D341Med (cell line): ENCODE results near the gene INF2.

Experiments used
- DNase-seq: peaks from one replicate; pipeline ENCODE4 v3.0.0; 2012; ENCODE audit warnings: low spot score

The INF2 gene

DNA sequence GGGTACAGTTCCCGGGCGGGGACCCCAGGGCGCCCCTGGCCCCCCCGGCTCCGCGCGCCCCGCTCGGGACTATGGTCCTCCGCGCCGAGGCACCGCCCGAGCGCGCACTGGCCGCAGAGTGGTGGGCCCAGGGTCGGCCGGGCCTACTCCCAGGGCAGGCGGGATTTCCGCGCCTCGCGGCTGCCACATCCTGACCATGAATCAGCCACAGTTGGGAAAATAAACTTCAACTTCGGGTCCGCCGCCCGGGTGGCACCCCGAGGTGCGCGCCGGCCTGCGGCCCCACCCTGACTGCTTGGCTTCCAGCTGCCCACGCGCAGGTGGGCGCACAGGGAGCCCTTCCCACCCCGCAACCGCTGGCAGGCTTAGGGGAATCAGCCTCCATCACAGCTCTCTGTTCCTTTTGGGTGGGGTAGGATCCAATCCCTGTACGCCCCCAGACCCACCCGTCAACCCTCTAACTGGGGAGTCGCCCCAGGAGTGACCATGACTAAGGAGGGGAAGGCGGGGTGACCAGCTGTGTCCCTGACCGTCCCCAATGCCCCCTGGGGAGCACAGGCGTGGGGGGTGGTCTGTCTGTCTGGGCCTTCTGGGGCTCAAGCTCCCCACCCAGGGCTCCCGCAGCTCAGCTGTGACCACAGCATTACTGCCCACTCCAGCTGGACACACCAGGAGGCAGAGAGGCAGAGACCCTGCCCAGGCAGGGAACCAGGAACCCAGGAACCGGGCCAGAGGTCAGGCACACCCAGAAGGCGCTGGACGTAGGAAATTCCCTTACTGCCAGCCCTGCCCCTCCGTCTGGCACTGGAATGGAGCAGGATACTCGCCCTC lies 678 bp downstream of the INF2 start:
- DNase-seq = peak; percentile 67

- DNase-seq = no peak
These were observed 1.5 kb downstream of the INF2 start for GRCh38 chr14:104690861-104691455.

GRCh38 chr14:104691546-104692260 lies 2.3 kb downstream of the INF2 start:
- DNase-seq = no peak

DNA sequence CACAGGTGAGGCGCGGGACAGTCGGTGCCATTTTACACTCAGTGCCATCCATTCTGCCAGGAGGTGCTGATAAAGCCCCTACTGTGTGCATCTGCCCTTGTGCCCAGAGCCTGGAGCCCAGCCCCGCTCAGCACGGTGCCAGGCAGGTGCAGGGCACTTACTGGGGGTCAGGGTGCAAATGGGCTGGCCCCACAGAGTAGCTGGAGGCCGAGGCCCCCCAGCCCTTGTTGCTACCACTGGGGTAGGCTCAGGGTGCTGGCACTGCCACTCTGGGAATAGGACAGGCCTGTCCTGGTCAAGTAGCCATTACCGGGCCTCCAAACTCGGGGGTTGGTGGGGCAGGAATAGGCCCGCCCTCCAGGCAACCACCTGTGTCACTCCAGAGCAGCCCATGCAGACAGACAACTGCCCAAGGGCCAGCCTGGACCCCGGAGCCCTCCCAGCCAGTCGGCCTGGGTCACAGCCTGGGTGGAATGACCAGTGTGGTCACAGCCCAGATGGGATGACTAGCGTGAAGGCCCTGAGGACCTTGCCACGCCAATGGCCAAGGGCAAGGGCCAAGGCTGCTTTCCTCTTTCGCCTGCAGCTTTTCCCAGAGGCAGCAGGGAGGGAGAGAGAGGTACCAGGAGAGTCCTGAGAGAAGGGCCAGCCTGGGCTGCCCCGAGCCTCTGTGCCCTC lies 3.0 kb downstream of the INF2 start:
- no peak for DNase-seq

DNA sequence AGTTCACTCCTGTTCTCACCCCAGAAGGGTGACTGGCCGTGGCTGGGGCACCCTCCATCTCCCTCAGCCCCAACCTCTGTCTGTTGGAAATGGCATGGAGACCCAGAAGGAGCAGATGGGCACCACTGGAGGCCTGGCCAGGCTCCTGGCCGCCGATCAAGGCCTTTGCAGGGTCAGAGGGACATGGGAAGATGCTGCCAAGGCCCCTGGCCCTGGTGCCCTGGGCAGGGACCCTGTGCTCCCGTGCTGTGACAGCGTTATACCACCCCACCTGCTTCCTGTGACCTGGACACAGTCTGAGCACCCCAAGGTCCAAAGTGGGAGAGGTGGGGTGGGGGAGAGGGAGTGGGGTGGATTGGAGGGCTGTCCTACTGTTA lies 3.5 kb downstream of the INF2 start:
- no peak for DNase-seq

DNA sequence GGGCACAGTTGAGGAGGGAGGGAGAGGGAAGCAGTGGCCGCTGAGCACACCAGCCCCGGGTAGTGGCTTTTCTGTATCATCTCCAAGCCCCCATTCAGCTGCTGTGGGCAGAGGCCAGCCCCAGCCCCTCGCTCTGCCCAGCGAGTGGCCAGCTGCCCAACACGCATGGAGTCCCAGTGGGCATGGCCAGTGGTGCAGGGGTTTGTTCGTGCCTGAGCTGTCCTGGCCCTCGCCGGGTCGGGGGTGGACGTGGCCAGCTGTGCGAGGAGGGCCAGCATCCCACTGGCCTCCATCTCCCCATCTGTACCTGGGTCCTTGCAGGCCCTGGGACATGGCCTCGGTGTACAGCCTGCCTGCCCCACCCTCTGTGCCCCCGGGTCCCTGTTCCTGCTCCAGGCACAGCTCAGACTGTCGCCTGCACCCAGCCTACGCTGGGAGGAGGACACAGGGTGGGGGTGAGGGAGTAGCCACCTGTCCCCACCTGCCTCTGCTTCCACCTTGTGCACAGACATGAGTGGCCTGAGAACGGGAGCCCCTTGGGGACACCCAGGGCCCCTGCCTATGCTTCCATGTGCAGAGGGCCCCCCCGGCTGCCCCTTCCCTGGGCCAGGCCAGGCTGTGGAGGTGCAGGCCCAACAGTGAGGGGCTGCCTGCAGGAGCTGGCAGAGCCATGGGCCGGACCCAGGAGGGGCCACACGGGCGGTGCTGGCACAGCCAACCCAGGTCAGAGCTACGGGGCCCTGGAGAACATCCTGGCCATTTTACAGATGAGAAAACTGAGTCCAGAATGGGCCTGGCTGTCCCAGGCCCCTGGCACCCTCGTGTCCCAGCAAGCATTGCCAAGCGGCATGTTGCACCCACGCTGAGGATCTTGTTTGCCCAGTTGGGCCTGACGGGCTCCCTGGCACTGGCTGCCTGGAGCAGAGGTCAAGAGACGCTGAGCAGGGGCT lies 4.3 kb downstream of the INF2 start:
- DNase-seq = no peak

DNA sequence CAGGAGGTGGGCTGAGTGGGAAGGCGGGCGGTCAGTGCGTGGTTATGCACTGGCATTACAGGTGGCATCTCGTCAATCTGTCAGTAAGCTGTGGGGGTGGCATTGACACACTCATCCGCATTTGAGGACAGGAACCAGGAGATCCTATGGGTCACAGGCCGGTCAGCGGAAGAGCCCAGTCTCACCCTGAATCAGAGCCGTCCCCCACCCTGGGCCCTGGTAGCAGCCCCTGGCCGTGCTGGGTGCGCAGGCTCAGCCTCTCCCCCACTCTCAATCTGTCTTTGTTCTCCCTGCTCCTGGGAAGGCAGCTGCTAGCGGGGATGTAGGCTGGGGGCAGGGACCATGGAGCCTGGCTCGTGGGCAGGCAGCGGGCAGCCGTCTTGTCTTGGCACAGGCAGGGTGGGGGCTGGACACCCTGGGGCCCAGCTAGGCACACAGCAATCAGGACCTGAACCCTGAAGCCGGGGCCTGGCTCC lies 5.1 kb downstream of the INF2 start:
- no peak for DNase-seq

- no peak for DNase-seq
These were observed 5.7 kb downstream of the INF2 start for GRCh38 chr14:104694991-104695659.

GRCh38 chr14:104695660-104696000 lies 6.2 kb downstream of the INF2 start:
- no peak for DNase-seq

GRCh38 chr14:104696671-104697316 lies 7.4 kb downstream of the INF2 start:
- DNase-seq = no peak

DNA sequence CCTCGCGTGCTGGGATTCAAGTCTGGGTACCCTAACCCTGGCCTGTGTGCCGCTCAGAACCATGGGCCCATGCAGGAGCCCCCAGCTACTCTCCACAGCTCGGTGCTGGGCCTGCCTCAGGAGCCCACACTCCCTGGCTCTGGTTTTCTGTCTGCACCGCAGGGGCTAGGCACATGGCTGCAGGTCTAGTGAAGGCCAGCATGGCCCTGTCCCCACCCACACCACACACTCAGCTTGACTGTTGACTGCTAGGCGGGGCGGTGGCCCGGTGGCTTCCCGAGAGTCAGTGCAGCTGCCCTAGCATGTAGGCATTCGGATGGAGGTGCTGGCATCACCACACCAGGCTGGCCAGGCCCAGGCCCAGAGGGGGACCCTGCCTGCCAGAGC lies 7.9 kb downstream of the INF2 start:
- no peak for DNase-seq

- DNase-seq = no peak
These were observed 8.6 kb downstream of the INF2 start for GRCh38 chr14:104697892-104698583.

GRCh38 chr14:104698688-104699425 lies 9.4 kb downstream of the INF2 start:
- DNase-seq = no peak

DNA sequence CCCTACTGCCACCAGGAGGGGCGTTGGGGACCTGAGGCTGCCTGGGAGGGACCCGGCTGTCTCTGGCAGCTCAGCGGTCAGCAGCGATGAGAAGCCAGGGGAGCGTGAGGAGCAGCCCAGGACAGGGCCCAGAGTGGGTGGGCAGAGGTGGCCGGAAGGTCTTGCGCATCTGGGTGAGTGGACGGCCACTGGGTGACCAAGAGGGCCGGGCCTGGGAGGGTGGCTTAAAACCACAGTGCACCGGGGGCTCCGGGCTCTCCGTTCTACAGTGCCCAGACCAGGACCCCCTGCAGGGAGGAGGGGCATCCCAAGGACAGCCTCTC lies 10.0 kb downstream of the INF2 start:
- no peak for DNase-seq

- DNase-seq = no peak
These were observed 10.8 kb downstream of the INF2 start for GRCh38 chr14:104700225-104700651.

- DNase-seq = no peak
These were observed 11.4 kb downstream of the INF2 start for GRCh38 chr14:104700747-104701217.

DNA sequence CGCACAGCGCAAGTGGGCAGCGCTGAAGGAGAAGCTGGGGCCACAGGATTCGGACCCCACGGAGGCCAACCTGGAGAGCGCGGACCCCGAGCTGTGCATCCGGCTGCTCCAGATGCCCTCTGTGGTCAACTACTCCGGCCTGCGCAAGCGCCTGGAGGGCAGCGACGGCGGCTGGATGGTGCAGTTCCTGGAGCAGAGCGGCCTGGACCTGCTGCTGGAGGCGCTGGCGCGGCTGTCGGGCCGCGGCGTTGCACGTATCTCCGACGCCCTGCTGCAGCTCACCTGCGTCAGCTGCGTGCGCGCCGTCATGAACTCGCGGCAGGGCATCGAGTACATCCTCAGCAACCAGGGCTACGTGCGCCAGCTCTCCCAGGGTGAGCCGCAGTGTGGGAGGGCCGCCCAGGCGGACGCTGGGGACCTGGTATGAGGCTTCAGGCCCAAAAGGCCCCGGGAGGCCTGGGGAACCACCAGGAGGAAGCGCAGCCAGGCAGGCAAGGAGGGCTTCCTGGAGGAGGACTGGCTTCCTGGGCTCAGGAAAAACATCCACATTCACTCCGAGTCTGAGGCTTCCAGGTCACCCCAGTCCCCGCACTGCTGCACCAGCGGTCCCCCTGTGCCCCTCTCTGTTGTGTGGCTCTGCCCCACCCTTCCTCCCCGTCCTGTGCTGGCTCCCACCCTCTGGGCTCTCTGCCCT lies 12.1 kb downstream of the INF2 start:
- DNase-seq = no peak

DNA sequence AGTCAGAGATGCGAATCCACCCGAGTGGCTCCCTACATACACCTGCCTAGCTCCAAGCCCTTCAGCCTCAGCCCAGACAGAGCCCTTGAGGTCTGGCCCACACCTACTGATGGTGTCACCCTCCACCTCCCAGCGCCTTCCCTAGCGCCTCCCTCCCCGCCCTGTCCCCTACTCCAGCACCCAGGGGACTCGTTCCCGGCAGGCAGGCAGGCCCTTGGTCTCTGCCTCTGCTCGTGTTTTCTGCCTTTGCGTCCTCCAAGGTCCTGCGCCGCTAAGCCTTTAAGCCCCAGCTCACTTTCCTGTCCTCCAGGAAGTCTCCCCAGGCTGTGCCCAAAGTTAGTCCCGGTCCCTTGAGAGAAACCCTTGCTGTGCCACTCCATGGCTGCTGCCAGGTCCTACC lies 12.7 kb downstream of the INF2 start:
- DNase-seq = peak; percentile 66
